ENCODE results near the gene SLIT3.

GRCh38 chr5:169335806-169336205 is 34.9 kb upstream of the SLIT3 start:
- no peak for TF ChIP-seq POLR2A (IDR thresholded peaks at IDR 0.05; ENCODE audit: low read length)
- no peak for TF ChIP-seq GATA1 (IDR thresholded peaks at IDR 0.05; ENCODE audit: low read depth, low read length)

All from erythroblast (primary cell).